K562 (cell line): ENCODE measurements around the gene VASH2. TPM values are rescaled to one million over a fixed set of nuclear protein-coding genes. Genes with fewer than 3 reads are reported as not detected.

Source experiments
- ATAC-seq: fragments of 200-7000 bp; cut with Tn5 transposase; 3 replicates; pipeline ENCODE4 v1.9.1; 2020; ENCODE audit warnings: moderate library complexity
- BruUV-seq: library from RNA; stranded (reverse); fragments of 400-500 nt; replicated peaks from 2 replicates; lab custom pipeline; 2021; lab: Mats Ljungman, UMichigan
- CTCF ChIA-PET: fragments of 300-600 bp; formaldehyde crosslinking; extraction: SDS; loops from one replicate; lab custom pipeline; 2021; ENCODE audit warnings: low intra/inter-chr PET ratio; lab: Yijun Ruan, JAX
- POLR2A ChIA-PET: fragments of 300-600, 350-650 bp; sonication (Branson Sonifier 250); formaldehyde crosslinking; extraction: SDS; loops from one replicate; lab custom pipeline; 2021; ENCODE audit warnings: antibody characterized with exemption, inconsistent platforms; lab: Yijun Ruan, JAX
- DNase-seq, 4 experiments: peaks; one replicate each; pipeline versions ENCODE4 v3.0.0 to v3.0.0-alpha.2; 2011 to 2018; ENCODE audit warnings: low spot score in 3 of 4, mixed read lengths in 3 of 4; ENCODE audit errors: extremely low read depth in 1 of 4
- FAIRE-seq: peaks from 2 replicates; lab custom pipeline; 2011; peaks lifted over from hg19 to GRCh38; lab: Jason Lieb, UNC
- H2AFZ ChIP-seq: 2 replicates; pipeline ENCODE4 v1.6.0; 2011; ENCODE audit warnings: low read depth, low read length, control low read depth, inconsistent platforms
- H3K27ac ChIP-seq: fragments of 200-600 bp; 3 replicates; pipeline ENCODE4 v1.8.0; 2011; ENCODE audit warnings: low read depth, mild to moderate bottlenecking, control low read depth, inconsistent platforms, low read length, moderate library complexity, mixed read lengths; ENCODE audit errors: extremely low read depth
- H3K27me3 ChIP-seq, 2 experiments: fragments of 300-600 bp in 1 of 2; 2 replicates in 1 of 2; 3 replicates in 1 of 2; pipeline versions ENCODE4 v1.6.0 to v1.8.0; 2011; ENCODE audit warnings: inconsistent platforms in 2 of 2, low read length in 2 of 2, mild to moderate bottlenecking in 1 of 2, mixed read lengths in 1 of 2, moderate library complexity in 1 of 2; ENCODE audit not compliant: control insufficient read depth in 2 of 2, insufficient read depth in 2 of 2
- H3K36me3 ChIP-seq: fragments of 300-600 bp; 3 replicates; pipeline ENCODE4 v1.8.0; 2011; ENCODE audit warnings: mild to moderate bottlenecking, low read length, inconsistent platforms; ENCODE audit not compliant: control insufficient read depth, insufficient read depth
- H3K4me1 ChIP-seq, 2 experiments: fragments of 200-600 bp in 1 of 2; replicated peaks in 1 of 2; 2 replicates in 1 of 2; 3 replicates in 1 of 2; pipeline versions ENCODE4 v1.5.1 to v1.8.0; 2011; ENCODE audit warnings: inconsistent platforms in 2 of 2, low read length in 2 of 2, mild to moderate bottlenecking in 1 of 2, mixed read lengths in 1 of 2, moderate library complexity in 1 of 2; ENCODE audit not compliant: control insufficient read depth in 2 of 2, insufficient read depth in 2 of 2
- H3K4me2 ChIP-seq: 2 replicates; pipeline ENCODE4 v1.6.1; 2011; ENCODE audit warnings: low read length, control low read depth, inconsistent platforms, mixed read lengths; ENCODE audit not compliant: insufficient read depth
- H3K4me3 ChIP-seq: fragments of 200-600 bp; sonication (generic), shearing (Covaris generic); 2 replicates; pipeline ENCODE4 v1.5.1; 2016; ENCODE audit warnings: control low read depth, inconsistent platforms
- H3K79me2 ChIP-seq: fragments of 200-600 bp; 3 replicates; pipeline ENCODE4 v1.8.0; 2011; ENCODE audit warnings: low read length, inconsistent platforms; ENCODE audit not compliant: control insufficient read depth, insufficient read depth
- H3K9ac ChIP-seq, 2 experiments: 2 replicates each; pipeline versions ENCODE4 v1.6.0 to v1.6.1; 2011; ENCODE audit warnings: low read depth in 2 of 2, low read length in 2 of 2, control low read depth in 1 of 2, inconsistent platforms in 1 of 2, mild to moderate bottlenecking in 1 of 2, mixed read lengths in 1 of 2; ENCODE audit not compliant: insufficient read depth in 1 of 2
- H3K9me1 ChIP-seq: one replicate; pipeline ENCODE4 v1.6.0; 2011; ENCODE audit warnings: inconsistent platforms, mild to moderate bottlenecking, low read length, moderate library complexity; ENCODE audit not compliant: control insufficient read depth, insufficient read depth
- H3K9me3 ChIP-seq: replicated peaks from 2 replicates; pipeline ENCODE4 v1.5.1; 2011; ENCODE audit warnings: low read depth, low read length, inconsistent platforms; ENCODE audit not compliant: control insufficient read depth, insufficient read depth
- H4K20me1 ChIP-seq: replicated peaks from 2 replicates; pipeline ENCODE4 v1.6.1; 2011; ENCODE audit warnings: low read length, inconsistent platforms, mixed read lengths; ENCODE audit not compliant: control insufficient read depth, insufficient read depth
- GABPB1 ChIP-seq: sonication (generic); formaldehyde crosslinking; IDR thresholded peaks from 2 replicates; pipeline ENCODE4 v1.8.0; 2022; ENCODE audit warnings: mild to moderate bottlenecking, missing genetic modification reagents
- POLR2H ChIP-seq: IDR thresholded peaks from 2 replicates; pipeline ENCODE4 v1.6.1; 2016; ENCODE audit warnings: missing genetic modification characterization, low read depth, mild to moderate bottlenecking, control low read depth, missing compliant biosample characterization, moderate library complexity
- ZKSCAN1 ChIP-seq: fragments of 150-350 bp; IDR thresholded peaks from 2 replicates; pipeline ENCODE4 v1.6.1; 2016; ENCODE audit warnings: low read depth, low read length
- WGBS: fragments of 100-300 bp; shearing (Covaris generic); methylation state at CpG from one replicate; pipeline ENCODE4 v1.1.6; 2016; ENCODE audit warnings: low coverage, mixed read lengths; ENCODE audit not compliant: insufficient coverage; ENCODE audit errors: missing lambda C conversion rate; 5-methylcytosine and 5-hydroxymethylcytosine counted together
- in situ Hi-C: fragments of 300-500 bp; cut with MboI; formaldehyde crosslinking; loops from 4 replicates; pipeline ENCODE4 v1.15.0; 2018; ENCODE audit warnings: inconsistent platforms, mixed read lengths
- intact Hi-C: fragments of 100-400 bp; cut with micrococcal nuclease; formaldehyde crosslinking; loops from 2 replicates; pipeline ENCODE4 v1.14.2; 2022
- polyA plus RNA-seq, 8 experiments: library from polyadenylated mRNA; depleted of rRNA in 4 of 8; stranded (reverse) in 5 of 8; unstranded in 3 of 8; fragments of >200 nt; fragmentation: Nextera tagmentation in 2 of 8; fragmentation: Illumina TruSeq in 1 of 8; extraction: Ambion mirVana in 2 of 8; extraction: Trizol in 1 of 8; gene quantifications; 2 replicates each; pipeline versions ENCODE4 v1.2.1 to v1.2.3, GENCODE V29; 2011 to 2014; ENCODE audit warnings: inconsistent platforms in 1 of 8, missing spikeins in 1 of 8
- total RNA-seq, 7 experiments: library from RNA; depleted of rRNA in 6 of 7; stranded (reverse); fragments of >200 nt in 6 of 7; fragmentation: Illumina TruSeq in 2 of 7; extraction: Trizol in 2 of 7; gene quantifications; 2 replicates each; pipeline versions ENCODE4 v1.2.1 to v1.2.3, GENCODE V29; 2011 to 2021; ENCODE audit warnings: low replicate concordance in 1 of 7
- TF ChIP-seq, protein P1 (sequence below): fragments of 200-600 bp; sonication (generic); IDR thresholded peaks from one replicate; pipeline ENCODE4 v1.6.1; 2012; ENCODE audit warnings: mild to moderate bottlenecking, low read depth, low read length, inconsistent platforms

The VASH2 gene
- total and polyA plus RNA-seq, 9 of the 15 experiments (the other 6 are each of a cell fraction or from before 2014, with no cell fraction given), result 0.04 to 0.40 (median 0.10) TPM; not detected in 1

DNA sequence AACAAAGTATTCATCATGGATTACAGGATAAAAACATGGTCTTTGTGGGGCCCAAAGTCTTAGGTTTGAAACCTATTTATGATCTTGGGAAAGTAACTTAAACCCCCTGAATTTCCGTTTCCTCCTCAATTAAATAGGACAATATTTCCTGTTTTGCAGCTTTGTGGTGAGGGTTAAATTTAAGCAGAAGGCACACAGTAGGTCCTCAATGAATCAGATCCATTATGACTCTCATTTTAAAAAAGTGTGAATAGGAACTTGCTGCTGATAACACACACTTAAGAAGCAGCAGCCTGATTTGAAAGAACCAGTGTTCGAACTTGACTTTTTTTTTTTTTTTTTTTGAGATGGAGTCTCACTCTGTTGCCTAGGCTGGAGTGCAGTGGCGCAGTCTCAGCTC, 41.4 kb upstream of the VASH2 start:
- no peak overlapping the region for H3K9ac ChIP-seq
- ChIA-PET CTCF (no interaction called here), POLR2A (no interaction called here)
- no peaks in the 10 kb centered on the region for H3K4me1 ChIP-seq
- H4K20me1 ChIP-seq, result no peaks in the 10 kb centered on the region
- H3K4me2 ChIP-seq, result no peak overlapping the region
- no TSS peak for BruUV-seq
- ATAC-seq (no peak), FAIRE-seq (no peak), DNase-seq (no peak)
- no peaks in the 10 kb centered on the region for H3K79me2 ChIP-seq
- H3K27ac ChIP-seq, result no peak overlapping the region
- peak; percentile 93 for TF ChIP-seq ZKSCAN1
- no peak for TF ChIP-seq POLR2H (tag)
- TF ChIP-seq GABPB1 (CRISPR knock-in tag), result no peak
- TF ChIP-seq, protein P1, sequence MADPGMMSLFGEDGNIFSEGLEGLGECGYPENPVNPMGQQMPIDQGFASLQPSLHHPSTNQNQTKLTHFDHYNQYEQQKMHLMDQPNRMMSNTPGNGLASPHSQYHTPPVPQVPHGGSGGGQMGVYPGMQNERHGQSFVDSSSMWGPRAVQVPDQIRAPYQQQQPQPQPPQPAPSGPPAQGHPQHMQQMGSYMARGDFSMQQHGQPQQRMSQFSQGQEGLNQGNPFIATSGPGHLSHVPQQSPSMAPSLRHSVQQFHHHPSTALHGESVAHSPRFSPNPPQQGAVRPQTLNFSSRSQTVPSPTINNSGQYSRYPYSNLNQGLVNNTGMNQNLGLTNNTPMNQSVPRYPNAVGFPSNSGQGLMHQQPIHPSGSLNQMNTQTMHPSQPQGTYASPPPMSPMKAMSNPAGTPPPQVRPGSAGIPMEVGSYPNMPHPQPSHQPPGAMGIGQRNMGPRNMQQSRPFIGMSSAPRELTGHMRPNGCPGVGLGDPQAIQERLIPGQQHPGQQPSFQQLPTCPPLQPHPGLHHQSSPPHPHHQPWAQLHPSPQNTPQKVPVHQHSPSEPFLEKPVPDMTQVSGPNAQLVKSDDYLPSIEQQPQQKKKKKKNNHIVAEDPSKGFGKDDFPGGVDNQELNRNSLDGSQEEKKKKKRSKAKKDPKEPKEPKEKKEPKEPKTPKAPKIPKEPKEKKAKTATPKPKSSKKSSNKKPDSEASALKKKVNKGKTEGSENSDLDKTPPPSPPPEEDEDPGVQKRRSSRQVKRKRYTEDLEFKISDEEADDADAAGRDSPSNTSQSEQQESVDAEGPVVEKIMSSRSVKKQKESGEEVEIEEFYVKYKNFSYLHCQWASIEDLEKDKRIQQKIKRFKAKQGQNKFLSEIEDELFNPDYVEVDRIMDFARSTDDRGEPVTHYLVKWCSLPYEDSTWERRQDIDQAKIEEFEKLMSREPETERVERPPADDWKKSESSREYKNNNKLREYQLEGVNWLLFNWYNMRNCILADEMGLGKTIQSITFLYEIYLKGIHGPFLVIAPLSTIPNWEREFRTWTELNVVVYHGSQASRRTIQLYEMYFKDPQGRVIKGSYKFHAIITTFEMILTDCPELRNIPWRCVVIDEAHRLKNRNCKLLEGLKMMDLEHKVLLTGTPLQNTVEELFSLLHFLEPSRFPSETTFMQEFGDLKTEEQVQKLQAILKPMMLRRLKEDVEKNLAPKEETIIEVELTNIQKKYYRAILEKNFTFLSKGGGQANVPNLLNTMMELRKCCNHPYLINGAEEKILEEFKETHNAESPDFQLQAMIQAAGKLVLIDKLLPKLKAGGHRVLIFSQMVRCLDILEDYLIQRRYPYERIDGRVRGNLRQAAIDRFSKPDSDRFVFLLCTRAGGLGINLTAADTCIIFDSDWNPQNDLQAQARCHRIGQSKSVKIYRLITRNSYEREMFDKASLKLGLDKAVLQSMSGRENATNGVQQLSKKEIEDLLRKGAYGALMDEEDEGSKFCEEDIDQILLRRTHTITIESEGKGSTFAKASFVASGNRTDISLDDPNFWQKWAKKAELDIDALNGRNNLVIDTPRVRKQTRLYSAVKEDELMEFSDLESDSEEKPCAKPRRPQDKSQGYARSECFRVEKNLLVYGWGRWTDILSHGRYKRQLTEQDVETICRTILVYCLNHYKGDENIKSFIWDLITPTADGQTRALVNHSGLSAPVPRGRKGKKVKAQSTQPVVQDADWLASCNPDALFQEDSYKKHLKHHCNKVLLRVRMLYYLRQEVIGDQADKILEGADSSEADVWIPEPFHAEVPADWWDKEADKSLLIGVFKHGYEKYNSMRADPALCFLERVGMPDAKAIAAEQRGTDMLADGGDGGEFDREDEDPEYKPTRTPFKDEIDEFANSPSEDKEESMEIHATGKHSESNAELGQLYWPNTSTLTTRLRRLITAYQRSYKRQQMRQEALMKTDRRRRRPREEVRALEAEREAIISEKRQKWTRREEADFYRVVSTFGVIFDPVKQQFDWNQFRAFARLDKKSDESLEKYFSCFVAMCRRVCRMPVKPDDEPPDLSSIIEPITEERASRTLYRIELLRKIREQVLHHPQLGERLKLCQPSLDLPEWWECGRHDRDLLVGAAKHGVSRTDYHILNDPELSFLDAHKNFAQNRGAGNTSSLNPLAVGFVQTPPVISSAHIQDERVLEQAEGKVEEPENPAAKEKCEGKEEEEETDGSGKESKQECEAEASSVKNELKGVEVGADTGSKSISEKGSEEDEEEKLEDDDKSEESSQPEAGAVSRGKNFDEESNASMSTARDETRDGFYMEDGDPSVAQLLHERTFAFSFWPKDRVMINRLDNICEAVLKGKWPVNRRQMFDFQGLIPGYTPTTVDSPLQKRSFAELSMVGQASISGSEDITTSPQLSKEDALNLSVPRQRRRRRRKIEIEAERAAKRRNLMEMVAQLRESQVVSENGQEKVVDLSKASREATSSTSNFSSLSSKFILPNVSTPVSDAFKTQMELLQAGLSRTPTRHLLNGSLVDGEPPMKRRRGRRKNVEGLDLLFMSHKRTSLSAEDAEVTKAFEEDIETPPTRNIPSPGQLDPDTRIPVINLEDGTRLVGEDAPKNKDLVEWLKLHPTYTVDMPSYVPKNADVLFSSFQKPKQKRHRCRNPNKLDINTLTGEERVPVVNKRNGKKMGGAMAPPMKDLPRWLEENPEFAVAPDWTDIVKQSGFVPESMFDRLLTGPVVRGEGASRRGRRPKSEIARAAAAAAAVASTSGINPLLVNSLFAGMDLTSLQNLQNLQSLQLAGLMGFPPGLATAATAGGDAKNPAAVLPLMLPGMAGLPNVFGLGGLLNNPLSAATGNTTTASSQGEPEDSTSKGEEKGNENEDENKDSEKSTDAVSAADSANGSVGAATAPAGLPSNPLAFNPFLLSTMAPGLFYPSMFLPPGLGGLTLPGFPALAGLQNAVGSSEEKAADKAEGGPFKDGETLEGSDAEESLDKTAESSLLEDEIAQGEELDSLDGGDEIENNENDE, result no peak
- 46% methylated on average over 2 of the region's 3 CpGs for WGBS
- H3K36me3 ChIP-seq, result no peaks in the 10 kb centered on the region
- H3K9me3 ChIP-seq, result no peaks in the 10 kb centered on the region; the same call in 1 of the 2 replicates
- intact Hi-C loops, result no loop called here
- no peaks in the 10 kb centered on the region for H3K27me3 ChIP-seq
- H2AFZ ChIP-seq, result no peak overlapping the region
- H3K4me3 ChIP-seq, result no peak overlapping the region
- H3K9me1 ChIP-seq, result no peaks in the 10 kb centered on the region
- in situ Hi-C loops, result no loop called here
